GM20431 (cell line): ENCODE data around the gene KRTAP1-3.
"Not testable (repeated sequence)": the region's sequence is repeated elsewhere in the genome, so short reads cannot be mapped to it uniquely, and the experiment has no call there.

Experiments
- in situ Hi-C: fragments of 300-500 bp; cut with MseI, MboI; formaldehyde crosslinking; loops from one replicate; pipeline ENCODE4 v1.15.0; 2020; ENCODE audit warnings: low sequenced_read_pairs; ENCODE audit not compliant: unreplicated experiment

KRTAP1-3 gene

DNA sequence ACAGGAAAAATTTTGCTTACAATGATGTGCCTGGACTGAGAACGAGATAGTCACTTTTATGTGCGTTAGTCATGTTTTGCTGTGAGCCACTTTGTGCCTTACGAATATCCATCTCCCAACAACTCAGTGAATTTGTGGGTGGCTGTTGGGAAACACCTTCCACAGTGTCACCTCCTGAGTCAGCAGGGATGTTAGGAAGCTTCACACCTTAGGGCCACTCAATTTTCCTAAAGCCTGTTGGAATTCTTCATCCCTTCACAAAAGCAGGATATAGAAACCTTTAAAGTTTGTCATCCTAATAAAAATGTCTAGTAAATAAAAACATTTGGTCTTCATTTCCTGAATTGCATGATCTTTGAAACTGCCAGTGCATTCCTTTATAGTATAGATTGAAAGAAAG, 21.5 kb downstream of the KRTAP1-3 start:
- in situ Hi-C loops = no loop called here

DNA sequence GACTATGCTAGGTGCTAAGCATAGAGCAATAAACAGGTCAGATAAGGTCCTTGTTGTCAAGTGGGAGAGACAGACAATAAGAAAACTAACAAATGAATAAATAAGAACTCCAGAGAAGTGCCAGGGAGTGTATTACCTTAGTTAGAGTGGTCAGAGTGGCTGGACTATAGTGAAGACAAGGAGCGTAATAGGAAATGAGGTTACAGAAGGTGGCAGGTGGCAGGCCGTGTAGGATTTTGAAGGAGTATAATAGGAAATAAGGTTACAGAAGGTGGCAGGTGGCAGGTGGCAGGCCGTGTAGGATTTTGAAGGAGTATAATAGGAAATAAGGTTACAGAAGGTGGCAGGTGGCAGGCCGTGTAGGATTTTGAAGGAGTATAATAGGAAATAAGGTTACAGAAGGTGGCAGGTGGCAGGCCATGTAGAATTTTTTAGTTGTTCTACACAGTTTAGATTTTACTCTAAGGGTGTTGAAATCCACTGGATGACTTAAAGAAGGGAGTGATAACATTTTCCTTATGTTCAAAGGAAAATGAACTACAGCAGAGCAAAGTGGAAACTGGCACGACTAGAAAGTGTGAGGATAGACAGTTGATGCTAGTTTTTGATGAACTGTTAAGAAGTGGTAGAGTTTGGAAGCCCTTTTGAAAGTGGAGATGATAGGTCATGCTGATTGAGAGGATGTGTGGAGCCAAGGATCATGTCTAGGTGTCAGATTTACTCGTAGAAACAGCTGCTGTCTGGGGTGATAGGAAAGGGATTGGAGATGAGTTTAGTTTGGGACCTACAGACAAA, 22.2 kb downstream of the KRTAP1-3 start:
- in situ Hi-C loops = no loop called here

DNA sequence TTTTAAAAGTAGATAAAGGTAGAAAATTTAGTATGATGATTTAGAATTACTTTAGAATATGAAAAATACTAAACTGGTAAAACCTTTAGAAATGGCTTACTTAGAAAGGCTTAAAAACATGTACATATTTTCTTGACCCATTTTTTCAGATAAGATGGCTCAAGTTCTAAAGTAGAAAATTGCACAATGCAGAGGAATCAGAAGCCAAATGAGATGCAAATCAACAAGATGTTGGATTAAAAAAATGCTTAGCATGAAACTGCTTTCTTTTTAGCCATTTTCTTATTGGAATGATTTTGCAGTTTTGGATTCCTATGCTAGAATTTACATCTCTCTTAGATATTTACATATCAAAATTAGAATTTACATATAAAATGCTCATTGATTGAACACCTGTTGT, 24.2 kb downstream of the KRTAP1-3 start:
- in situ Hi-C loops = no loop called here

DNA sequence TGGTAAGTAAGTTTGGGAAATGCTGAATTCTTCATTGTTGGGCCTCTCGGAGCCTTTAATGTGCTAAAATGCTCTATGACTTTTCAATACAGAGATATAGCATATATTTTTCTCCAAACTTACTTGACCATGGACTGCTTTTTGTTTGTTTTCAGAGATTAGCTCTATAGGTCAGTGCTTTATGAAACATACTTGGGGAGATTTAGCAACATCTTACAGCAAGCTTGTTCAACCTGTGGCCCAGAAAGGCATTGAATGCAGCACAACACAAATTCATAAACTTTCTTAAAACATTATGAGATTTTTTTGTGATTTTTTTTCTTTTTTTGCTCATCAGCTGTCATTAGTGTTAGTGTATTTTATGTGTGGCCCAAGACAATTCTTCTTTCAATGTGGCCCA, 24.7 kb downstream of the KRTAP1-3 start:
- in situ Hi-C loops = no loop called here

DNA sequence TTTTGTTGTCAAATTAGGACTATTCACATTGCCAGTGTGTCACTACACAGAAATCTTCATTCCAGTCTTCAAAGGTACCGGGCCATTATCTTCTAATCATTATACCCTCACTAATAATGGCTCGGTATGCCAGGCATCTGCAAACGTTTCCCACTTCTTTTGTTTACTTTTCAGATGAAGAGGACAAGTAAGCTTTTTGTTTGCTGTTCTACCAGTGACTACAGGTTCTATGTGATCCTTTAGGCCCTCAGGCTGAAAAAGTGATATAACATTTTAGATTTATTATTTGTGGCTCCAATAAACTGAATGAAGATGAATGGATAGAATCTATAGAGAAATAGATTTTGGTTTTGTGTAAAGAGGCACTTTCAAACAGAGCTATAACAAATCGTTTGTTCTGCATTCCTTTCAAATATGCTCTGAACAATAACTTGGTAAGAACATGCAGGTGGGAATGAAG, 25.3 kb downstream of the KRTAP1-3 start:
- in situ Hi-C loops = no loop called here

DNA sequence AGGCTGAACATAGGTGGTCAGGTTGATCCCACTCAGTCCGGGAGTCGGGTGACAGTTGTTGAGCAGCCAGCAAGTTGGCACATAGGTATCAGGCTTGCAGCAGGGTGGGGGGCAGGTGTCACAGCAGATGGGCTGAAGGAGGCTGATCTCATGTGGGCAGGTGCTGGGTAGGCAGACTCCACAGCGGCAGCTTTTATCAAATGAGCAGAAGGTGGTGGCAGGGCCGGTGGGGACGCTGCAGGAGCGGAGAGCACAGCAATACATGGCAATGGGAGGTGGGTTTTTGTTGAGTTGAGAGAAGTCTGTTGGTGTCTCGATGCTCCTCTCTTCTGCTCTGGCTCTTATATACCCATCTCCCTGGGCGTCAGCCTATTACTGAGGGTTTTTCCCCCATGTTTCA, 25.9 kb downstream of the KRTAP1-3 start, which contains the start of gene KRTAP3-1:
Gene KRTAP3-1, minus strand, starts transcription at position 318 of the 400 bp plus-strand sequence. Its CDS starts 54 bp downstream, at position 264.
- in situ Hi-C loops = no loop called here

DNA sequence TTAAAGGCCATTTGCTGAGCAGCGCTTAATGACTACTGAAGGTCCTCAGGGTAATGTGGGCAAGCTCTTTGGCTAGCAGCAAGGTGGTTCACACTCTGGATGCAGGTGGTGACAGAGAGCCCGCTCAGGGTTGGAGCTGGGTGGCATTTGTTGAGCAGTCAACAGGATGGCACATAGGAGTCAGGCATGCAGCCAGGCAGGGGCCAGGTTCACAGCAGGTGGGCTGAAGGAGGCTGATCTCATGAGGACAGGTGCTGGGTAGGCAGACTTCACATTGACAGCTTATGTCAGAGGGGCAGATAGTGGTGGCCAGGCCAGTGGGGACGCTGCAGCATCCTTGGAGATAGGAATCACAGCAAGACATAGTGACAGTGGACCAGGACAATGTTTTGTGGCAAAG, 30.3 kb downstream of the KRTAP1-3 start:
- in situ Hi-C loops = no loop called here

DNA sequence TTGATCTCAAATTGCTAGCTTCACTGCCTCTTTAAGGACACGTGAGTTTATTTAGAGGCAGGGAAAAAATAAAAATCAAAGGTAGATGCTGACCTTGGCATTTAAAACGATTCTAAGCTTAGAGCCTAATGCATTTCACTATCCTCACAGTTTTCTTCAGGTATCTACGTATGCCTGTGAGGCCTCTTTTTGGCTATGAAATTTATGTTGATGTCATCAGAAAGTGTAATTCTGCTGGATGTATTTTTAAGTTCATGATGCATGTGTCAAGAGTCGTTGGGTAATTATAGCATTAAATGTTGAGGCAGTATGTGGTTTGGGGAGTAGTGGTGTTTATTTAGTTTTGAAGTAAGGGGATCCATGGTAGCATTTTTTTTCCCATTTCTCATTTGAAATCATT, 30.7 kb downstream of the KRTAP1-3 start:
- in situ Hi-C loops = no loop called here

DNA sequence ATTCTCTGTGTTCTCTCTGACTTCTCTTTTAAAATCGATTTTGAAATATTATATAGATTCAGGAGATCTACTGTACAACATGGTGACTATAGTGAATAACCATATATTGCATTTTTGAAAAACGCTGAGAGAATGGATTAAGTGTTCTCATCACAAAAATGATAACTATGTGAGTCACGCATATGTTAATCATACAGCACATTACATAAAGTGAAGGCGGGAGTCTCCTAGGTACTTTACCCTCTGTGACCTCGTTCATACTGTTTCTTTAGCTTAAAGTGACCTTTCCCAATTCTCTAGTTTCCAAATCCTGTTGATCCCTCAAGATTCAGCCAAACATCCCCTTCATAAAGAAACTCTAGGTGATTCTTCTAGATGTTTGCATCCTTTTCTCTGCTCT, 31.9 kb downstream of the KRTAP1-3 start:
- in situ Hi-C loops = no loop called here

DNA sequence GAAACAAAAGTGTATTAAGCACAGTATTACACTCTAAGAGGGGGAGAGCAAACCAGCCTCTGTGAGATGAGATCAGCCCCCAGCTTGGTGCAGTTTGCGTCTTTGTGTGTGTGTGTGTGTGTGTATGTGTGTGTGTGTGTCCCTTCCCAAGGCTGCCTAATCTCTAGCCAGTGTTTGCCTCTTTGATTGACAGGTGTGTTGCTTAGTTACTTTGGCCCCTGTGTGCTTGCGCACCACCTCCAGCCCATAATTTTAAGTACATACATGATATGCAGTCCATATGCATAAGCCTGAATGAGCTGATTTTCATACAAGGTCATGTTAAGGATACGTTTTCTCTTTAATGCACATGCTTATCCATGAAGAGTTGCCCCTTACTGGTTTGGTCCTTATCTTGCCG, 32.9 kb downstream of the KRTAP1-3 start:
- in situ Hi-C loops = no loop called here

DNA sequence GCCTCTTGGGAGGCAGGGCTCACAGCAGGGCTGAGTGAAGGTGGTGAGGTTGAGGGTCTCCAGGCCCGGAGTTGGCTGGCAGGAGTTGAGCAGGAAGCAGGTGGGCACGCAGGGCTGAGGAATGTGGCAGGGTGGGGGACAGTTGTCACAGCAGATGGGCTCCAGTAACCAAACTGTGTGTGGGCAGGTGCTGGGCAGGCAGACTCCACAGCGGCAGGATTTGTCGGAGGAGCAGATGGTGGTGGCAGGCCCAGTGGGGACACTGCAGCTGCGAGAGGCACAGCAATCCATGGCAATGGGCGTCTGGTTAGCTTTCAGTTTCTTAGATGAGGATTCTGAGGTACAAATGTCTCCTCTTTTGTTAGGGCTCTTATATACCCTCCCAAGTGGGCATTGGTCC, 35.1 kb downstream of the KRTAP1-3 start, which contains the start of gene KRTAP3-2:
Gene KRTAP3-2, minus strand, starts transcription at position 344 of the 400 bp plus-strand sequence. Its CDS starts 53 bp downstream, at position 291.
- in situ Hi-C loops = not testable (repeated sequence)

DNA sequence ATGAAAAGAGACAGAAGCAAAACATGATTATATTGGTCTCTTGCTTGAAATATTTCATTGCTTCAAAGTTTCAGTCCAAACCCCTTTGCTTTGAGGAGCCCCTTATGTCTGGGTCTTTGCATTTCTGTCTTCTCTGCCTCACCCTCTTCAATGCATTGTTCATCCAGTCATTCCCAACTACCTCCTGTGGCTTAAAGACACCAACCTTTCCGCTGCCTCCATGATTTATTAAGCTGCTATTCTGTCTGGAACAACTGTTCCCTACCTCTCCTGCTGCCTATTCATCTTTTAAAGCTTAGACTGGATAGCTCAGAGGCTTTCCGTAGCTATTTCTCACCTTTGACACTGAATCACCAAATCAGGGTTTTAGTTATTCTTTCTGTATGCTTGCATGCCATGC, 37.3 kb downstream of the KRTAP1-3 start:
- in situ Hi-C loops = no loop called here

DNA sequence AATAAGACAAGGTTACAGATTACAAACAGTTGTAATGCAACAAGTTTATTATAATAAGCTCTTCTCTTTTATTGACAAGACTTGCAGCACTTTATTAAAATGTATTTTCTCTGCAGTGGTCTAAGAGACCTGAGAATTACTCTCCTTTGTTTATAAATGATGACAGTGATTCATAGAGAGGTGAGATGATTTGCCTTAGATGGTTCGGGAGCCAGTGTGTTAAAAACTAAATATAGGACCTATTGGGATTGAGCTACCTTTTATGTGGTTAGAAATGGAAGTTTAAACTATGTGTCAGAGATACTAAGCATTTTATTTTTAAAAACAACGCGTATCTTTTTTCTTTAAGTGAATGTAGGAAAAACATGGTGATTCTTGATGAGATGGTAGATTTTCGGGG, 37.8 kb downstream of the KRTAP1-3 start:
- in situ Hi-C loops = no loop called here

DNA sequence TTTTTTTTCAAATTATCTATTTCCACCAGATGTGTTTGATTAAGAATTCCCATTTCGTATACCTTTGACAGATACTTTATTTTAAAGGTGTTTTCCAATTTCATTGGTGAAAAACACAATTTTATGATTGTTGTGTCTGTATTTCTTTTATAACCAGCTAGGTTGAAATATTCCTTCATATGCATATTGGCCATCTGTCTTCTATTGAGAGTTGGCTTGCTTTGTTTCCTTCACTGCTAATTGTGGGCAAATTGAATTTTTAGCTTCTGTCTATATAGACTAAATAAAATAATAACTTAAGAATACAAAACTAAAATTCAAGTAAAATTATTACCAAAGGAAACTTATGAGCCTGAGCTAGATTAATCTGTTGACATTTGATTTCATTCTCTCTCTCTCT, 39.6 kb downstream of the KRTAP1-3 start:
- in situ Hi-C loops = no loop called here

DNA sequence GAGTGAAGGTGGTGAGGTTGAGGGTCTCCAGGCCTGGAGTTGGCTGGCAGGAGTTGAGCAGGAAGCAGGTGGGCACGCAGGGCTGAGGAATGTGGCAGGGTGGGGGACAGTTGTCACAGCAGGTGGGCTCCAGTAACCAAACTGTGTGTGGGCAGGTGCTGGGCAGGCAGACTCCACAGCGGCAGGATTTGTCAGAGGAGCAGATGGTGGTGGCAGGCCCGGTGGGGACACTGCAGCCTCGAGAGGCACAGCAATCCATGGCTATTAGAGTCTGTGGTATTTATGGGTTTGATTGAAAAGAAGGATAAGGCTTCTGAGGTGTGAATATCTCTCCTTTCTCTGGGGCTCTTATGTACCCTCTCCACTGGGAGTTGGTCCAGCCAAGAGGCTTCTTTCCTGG, 40.8 kb downstream of the KRTAP1-3 start, which contains the start of gene KRTAP3-3:
Gene KRTAP3-3, minus strand, starts transcription at position 326 of the 400 bp plus-strand sequence. Its CDS starts 67 bp downstream, at position 259.
- in situ Hi-C loops = no loop called here

DNA sequence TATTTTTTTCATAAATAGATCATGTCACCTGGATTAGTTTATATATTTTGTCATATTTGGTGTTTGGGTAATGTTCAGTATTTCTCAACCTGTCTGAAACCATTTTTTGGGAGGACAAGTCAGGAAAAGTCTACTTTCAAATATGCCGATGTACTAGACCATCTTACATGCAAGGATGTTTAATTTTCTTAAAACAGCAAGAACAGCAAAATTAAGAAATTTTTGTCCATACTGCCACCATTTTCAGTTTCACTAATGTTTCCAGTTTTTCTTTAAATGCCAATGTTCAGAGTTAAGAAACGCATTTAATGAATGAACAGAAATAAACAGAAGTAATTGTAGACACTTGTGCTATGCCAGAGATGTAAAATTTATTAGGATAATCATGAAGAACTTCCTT, 41.6 kb downstream of the KRTAP1-3 start:
- in situ Hi-C loops = no loop called here

DNA sequence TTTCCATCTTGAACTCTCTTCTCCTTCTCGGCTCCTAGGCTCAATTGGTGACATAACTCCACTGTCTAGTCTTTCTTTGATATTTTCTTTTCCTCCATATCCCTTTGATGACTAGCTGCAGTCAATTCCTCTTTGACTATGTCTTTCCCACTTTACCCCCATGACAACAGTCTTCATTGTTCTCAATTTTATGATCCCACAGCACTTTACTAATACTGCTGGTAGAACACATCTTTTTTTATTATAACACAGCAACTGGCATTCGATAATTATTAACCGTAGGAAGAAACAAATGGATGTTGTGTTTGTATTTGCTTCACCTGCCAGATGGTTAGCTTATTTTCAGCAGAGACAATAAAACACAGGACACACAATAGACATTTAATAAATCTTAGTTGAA, 42.0 kb downstream of the KRTAP1-3 start:
- in situ Hi-C loops = no loop called here

DNA sequence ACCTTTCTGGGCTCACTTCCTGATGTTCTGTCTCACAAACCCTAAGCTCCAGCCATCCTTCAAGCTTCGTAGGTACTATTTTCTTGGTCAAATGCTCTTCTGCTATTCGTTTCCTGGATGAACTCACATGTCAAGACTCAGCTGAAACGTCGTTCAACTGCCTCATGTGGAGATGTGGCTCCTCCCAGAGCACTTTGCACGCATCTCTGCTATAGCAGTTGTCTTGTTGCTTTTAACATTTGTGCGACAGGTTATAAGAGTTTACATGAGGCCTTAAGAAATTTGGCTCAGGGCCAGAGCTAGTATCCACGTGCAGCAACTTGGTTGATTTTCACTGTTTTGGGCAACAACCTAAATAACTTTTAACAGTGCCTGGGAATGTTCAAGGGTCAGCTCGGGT, 47.8 kb downstream of the KRTAP1-3 start:
- in situ Hi-C loops = no loop called here

DNA sequence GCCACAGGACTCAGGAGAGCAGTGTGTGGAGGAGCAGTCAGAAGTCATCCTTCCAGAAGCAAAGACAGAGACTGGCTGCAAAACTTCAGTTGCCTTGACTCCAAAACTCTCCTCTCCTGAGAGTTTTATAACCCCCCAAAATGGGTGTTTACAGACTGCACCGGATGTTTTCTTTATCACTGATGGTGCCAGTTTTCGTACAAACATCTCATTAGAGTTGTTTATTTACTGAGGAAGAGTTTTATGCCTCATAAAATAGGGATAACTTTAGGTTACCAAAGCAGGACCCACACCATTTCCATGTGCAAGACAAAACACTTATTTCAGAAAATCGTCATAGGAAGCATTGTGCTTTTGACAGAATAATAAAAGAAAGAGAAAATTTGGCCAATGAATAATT, 50.4 kb downstream of the KRTAP1-3 start, which contains the start of gene KRT40:
Gene KRT40, minus strand, starts transcription at position 101 of the 400 bp plus-strand sequence. Its CDS starts 53 bp downstream, at position 48.
- in situ Hi-C loops = no loop called here
